ENCODE data around the gene C22orf23.

Gene C22orf23

GRCh38 chr22:37953437-37954179 is at the start of gene C22orf23, which contains the start of gene POLR2F:
TSS of gene C22orf23 (minus strand) at chr22:37953601. CDS start at chr22:37953149, 452 bp downstream.
TSS of gene POLR2F (plus strand) at chr22:37953699. CDS start at chr22:37953788, 89 bp downstream.
- Histone ChIP-seq H3K4me3 (ENCODE audit: insufficient read depth, low read length, poor library complexity, severe bottlenecking) (peak within 1 kb of the TSS; percentile 93), H3K79me2 (ENCODE audit: insufficient read depth, low read length) (peaks cover 24% of the 10 kb centered on the region), H3K27ac (ENCODE audit: low read depth, low read length) (no peak within 1 kb of the TSS), H3K9me3 (ENCODE audit: insufficient read depth, low read length) (no peaks in the 10 kb centered on the region), H3K9ac (ENCODE audit: low read length) (peak within 1 kb of the TSS; percentile 92), H3F3A (ENCODE audit: insufficient read depth) (no peaks in the 10 kb centered on the region), H2AFZ (ENCODE audit: low read depth, low read length, severe bottlenecking) (peak within 1 kb of the TSS; percentile 92), H3K9me2 (replicated peaks; ENCODE audit: insufficient read depth, low read length) (no peaks in the 10 kb centered on the region), H4K20me1 (ENCODE audit: low read depth, low read length) (no peaks in the 10 kb centered on the region), H3K27me3 (ENCODE audit: low read length) (no peaks in the 10 kb centered on the region), H3K36me3 (ENCODE audit: low read length) (0 out of 2 replicates have a peak, but pooled peaks cover under 1% of the 10 kb centered on the region), H3K4me2 (ENCODE audit: low read depth, low read length, poor library complexity, severe bottlenecking) (peak within 1 kb of the TSS; percentile 64)
- TF ChIP-seq CTCF (IDR thresholded peaks at IDR 0.05; ENCODE audit: insufficient read depth, low read length, poor library complexity, severe bottlenecking) (no peak), EZH2phosphoT487 (conservative IDR thresholded peaks at IDR 0.05; ENCODE audit: low read length) (no peak)

GRCh38 chr22:37999640-38000272 is 46.4 kb upstream of the C22orf23 start:
- no peaks in the 10 kb centered on the region for H3K79me2 ChIP-seq (ENCODE audit: insufficient read depth, low read length)
- no peak for TF ChIP-seq CTCF (IDR thresholded peaks at IDR 0.05; ENCODE audit: insufficient read depth, low read length, poor library complexity, severe bottlenecking)
- no peak for TF ChIP-seq EZH2phosphoT487 (conservative IDR thresholded peaks at IDR 0.05; ENCODE audit: low read length)
- H3K27ac ChIP-seq (ENCODE audit: low read depth, low read length): no peak overlapping the region
- H3K4me3 ChIP-seq (ENCODE audit: insufficient read depth, low read length, poor library complexity, severe bottlenecking): no peak overlapping the region
- H3K4me2 ChIP-seq (ENCODE audit: low read depth, low read length, poor library complexity, severe bottlenecking): no peak overlapping the region
- no peak overlapping the region for H3K9ac ChIP-seq (ENCODE audit: low read length)
- no peak overlapping the region for H2AFZ ChIP-seq (ENCODE audit: low read depth, low read length, severe bottlenecking)
- no peaks in the 10 kb centered on the region for H3K27me3 ChIP-seq (ENCODE audit: low read length)
- no peaks in the 10 kb centered on the region for H3K36me3 ChIP-seq (ENCODE audit: low read length)
- H3F3A ChIP-seq (ENCODE audit: insufficient read depth): no peaks in the 10 kb centered on the region
- H4K20me1 ChIP-seq (ENCODE audit: low read depth, low read length): no peaks in the 10 kb centered on the region
- no peaks in the 10 kb centered on the region for H3K9me2 ChIP-seq (replicated peaks; ENCODE audit: insufficient read depth, low read length)
- no peaks in the 10 kb centered on the region for H3K9me3 ChIP-seq (ENCODE audit: insufficient read depth, low read length)

- no peak overlapping the region for H3K4me3 ChIP-seq (ENCODE audit: insufficient read depth, low read length, poor library complexity, severe bottlenecking)
- H4K20me1 ChIP-seq (ENCODE audit: low read depth, low read length): no peaks in the 10 kb centered on the region
- no peaks in the 10 kb centered on the region for H3K36me3 ChIP-seq (ENCODE audit: low read length)
- no peaks in the 10 kb centered on the region for H3K79me2 ChIP-seq (ENCODE audit: insufficient read depth, low read length)
- no peaks in the 10 kb centered on the region for H3K9me3 ChIP-seq (ENCODE audit: insufficient read depth, low read length)
- H3F3A ChIP-seq (ENCODE audit: insufficient read depth): no peaks in the 10 kb centered on the region
- H3K9me2 ChIP-seq (replicated peaks; ENCODE audit: insufficient read depth, low read length): no peaks in the 10 kb centered on the region
- H3K9ac ChIP-seq (ENCODE audit: low read length): no peak overlapping the region
- H3K27me3 ChIP-seq (ENCODE audit: low read length): no peaks in the 10 kb centered on the region
- no peak overlapping the region for H3K27ac ChIP-seq (ENCODE audit: low read depth, low read length)
- no peak for TF ChIP-seq EZH2phosphoT487 (conservative IDR thresholded peaks at IDR 0.05; ENCODE audit: low read length)
- TF ChIP-seq CTCF (IDR thresholded peaks at IDR 0.05; ENCODE audit: insufficient read depth, low read length, poor library complexity, severe bottlenecking): no peak
- no peak overlapping the region for H3K4me2 ChIP-seq (ENCODE audit: low read depth, low read length, poor library complexity, severe bottlenecking)
- no peak overlapping the region for H2AFZ ChIP-seq (ENCODE audit: low read depth, low read length, severe bottlenecking)
These were observed 45.8 kb upstream of the C22orf23 start for GRCh38 chr22:37999236-37999635.
